Panc1 (cell line): ENCODE data around the gene CSNK2A3.

Experiments used
- POLR2AphosphoS5 ChIP-seq: IDR thresholded peaks from 2 replicates; pipeline ENCODE4 v1.6.1; 2012; ENCODE audit warnings: mild to moderate bottlenecking, low read depth, low read length, moderate library complexity
- SIN3A ChIP-seq: IDR thresholded peaks from 2 replicates; pipeline ENCODE4 v1.6.1; 2012; ENCODE audit warnings: low read depth, mild to moderate bottlenecking, low read length, moderate library complexity, borderline replicate concordance; ENCODE audit not compliant: insufficient read depth
- TF ChIP-seq, protein P1 (sequence below): fragments of 450-650 bp; IDR thresholded peaks from 2 replicates; pipeline ENCODE4 v1.5.1; 2017; ENCODE audit warnings: mild to moderate bottlenecking

DNA sequence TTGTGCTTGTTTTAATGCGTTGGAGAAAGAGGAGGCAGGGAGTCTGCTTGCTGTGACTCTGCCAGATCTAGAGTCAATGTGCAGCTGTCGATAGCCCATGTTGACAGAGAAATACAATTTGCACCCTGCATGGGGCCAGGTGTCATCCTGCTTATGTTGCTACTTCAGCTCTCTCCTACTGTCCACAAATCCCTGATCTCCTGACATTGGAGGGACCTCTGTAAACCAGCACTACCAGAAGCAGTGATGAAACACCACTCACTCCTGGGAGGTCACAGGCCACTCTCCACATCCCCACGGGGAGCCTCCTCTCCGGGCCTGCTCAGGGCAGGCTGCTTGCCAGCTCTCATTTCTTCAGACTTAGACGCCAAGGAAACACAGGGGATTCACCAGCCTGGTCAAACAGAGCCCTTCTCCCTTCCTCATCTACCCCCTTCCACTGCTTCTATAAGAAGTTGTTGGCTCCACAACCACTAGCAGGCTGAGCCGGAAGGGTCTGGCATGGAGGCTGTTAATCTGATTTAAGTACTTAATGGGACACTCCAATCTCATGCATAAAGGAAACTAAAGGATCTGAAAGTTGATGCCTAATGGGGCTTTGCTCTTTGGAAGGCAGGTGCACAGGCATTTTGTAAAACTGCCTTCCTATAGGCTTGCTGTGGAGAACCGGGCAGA lies 29.9 kb upstream of the CSNK2A3 start:
- TF ChIP-seq, protein P1, sequence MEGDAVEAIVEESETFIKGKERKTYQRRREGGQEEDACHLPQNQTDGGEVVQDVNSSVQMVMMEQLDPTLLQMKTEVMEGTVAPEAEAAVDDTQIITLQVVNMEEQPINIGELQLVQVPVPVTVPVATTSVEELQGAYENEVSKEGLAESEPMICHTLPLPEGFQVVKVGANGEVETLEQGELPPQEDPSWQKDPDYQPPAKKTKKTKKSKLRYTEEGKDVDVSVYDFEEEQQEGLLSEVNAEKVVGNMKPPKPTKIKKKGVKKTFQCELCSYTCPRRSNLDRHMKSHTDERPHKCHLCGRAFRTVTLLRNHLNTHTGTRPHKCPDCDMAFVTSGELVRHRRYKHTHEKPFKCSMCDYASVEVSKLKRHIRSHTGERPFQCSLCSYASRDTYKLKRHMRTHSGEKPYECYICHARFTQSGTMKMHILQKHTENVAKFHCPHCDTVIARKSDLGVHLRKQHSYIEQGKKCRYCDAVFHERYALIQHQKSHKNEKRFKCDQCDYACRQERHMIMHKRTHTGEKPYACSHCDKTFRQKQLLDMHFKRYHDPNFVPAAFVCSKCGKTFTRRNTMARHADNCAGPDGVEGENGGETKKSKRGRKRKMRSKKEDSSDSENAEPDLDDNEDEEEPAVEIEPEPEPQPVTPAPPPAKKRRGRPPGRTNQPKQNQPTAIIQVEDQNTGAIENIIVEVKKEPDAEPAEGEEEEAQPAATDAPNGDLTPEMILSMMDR: no peak
- no peak for TF ChIP-seq SIN3A
- TF ChIP-seq POLR2AphosphoS5: no peak
